HG02642 (cell line): ENCODE results near the gene MIER1.
"Not testable (repeated sequence)": the region's sequence is repeated elsewhere in the genome, so short reads cannot be mapped to it uniquely, and the experiment has no call there.

Experiments used
- ATAC-seq: cut with Tn5 transposase; IDR thresholded peaks from one replicate; pipeline ENCODE4 v1.9.1; 2021; ENCODE audit warnings: mild to moderate bottlenecking; ENCODE audit not compliant: unreplicated experiment, poor library complexity

MIER1 gene

DNA sequence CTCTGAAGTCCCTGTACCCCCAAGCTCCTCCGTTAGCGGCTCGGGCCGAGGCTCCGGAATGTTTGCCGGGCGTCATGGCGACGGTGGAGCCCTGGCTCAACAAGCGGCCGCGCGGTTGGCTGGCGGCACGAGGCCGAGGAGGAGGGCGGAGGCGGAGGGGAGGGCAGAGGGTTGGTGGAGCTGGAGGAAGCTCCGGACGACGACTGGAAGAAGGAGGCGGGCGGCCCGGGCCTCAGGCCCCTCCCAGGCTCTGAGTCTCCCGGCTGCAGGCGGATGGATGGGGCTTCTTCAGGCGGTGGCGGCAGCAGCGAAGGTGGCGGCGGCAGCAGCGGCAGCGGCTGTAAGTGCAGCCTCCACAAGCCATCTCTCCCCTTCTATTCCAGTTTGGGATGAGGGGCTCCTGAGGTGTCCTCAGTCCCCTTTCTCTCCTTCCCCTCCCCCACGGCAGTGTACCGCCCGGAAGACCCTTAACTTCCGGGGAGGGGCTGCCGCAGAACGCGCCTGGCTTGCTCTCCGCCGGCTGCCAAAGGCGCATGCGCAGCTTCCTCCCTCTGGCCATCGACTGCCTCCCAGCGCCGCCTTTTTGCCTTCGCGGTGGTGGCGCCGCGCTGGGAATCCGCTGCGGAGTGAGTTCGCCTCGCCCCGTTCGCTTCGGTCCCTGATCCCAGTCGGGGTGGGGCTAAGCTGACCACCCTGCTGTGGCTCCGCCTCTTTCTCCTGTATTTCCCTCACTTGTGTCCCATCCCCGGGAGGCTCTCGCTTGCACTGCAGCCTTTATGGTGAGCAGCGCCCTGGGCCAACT is at the start of gene MIER1, which contains the start of gene DNAI4:
Gene MIER1, plus strand, starts transcription at position 235 of the 802 bp plus-strand sequence. Its CDS starts 39 bp downstream, at position 274.
Gene DNAI4, minus strand, starts transcription at position 101 of the 802 bp plus-strand sequence. Its CDS starts 25 bp downstream, at position 76.
- ATAC-seq: peak; percentile 97

DNA sequence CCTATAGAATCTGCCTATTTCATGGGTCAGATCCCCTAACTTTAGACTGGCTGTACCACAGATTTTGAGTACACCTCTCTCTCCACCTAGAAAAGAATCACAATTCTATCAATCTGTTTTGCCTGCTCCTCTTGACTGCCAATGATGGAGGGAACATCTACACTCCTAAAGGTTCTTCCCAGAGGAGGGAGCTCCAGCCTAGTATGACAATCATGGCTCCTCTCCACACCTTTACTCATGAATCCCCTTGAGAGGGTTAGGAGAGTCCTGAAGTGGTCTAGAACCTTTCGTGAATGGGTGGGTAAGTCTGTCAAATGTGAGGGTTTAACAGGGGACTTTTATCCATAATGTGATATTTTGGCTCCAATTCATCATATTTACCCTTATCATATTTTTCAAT is 48.1 kb upstream of the MIER1 start:
- no peak for ATAC-seq

DNA sequence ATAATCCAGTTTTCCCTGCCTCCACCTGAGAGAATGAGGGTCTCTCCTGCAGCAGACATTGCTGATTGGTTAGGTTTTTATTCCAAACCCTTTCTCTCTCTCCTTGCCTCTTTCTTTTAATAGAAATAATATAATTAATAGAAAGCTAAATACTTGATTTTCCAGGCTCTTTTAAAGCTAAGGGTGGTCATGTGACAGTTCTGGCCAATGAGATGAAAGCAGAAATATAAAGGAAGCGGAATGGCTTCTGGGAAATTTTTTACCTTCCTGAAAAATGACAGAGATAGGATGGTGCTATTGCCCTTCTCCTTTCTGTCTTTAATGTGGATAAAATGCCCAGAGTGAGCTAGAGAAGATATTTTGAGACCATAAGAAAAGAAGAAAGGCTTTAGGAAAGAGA is 35.8 kb upstream of the MIER1 start:
- no peak for ATAC-seq

DNA sequence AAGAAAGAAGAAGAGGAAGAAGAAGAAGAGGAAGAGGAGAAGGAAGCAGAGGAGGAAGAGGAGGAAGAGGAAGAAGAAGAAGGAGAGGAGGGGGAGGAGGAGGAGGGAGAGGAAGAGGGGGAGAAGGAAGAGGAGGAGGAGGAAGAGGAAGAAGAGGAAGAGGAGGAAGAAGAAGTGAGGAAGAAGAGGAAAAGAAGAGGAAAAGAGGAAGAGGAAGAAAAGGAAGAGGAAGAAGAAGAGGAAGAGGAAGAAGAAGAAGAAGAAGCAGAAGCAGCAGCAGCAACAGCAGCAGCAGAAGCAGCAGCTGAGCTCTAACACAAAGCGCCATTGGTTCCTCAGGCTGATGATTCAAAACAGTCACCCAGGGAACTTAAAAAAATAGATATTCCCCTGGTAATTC is 34.2 kb upstream of the MIER1 start:
- no peak for ATAC-seq

DNA sequence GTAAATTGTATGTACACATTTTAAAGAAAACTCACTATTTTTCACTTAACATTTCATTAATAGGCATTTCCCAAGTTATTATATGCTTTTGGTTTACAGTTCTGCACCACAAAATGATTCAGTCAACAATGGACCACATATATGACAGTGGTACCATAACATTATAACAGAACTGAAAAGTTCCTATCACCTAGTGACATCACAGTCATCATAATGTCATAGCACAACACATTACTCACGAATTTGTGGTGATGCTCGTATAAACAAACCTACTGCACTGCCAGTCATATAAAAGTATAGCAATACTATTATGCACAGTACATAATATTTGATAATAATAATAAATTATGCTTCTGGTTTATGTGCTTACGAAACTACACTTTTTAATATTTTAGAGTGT is 31.1 kb upstream of the MIER1 start:
- ATAC-seq: no peak

DNA sequence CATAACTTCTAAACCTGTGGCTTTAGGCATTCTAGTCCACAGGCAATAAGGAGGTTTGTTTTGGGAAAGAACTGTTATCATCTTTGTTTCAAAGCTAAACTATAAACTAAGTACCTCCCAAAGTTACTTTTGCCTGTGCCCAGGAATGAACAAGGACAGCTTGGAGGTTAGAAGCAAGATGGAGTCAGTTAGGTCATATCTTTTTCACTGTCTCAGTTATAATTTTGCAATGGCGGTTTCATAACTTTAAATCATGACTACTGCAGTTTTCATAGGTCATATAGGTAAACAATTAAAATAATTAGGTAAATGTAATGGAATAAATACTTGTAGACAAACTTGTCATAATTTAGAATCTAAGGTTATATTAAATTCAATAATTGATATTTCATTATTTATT is 9.6 kb upstream of the MIER1 start:
- not testable (repeated sequence) for ATAC-seq

DNA sequence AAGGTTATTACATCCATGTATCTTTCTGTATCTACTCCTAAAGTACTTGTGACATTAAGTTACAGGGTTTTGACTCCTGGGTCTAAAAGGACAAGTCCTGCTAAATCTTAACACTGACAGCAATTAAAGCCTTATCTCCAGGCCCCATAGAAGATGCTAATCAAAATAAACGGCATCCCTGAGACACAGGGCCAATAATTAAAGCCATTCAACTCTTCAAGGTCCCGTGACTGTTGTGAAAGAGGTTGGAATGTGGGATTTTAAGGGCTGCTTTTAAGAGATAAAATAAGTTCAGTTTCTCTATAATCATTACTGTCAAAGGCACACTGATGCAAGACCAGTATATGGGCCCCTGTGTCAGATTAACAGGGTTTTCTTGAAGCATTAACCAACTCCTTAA is 8.5 kb upstream of the MIER1 start:
- no peak for ATAC-seq

DNA sequence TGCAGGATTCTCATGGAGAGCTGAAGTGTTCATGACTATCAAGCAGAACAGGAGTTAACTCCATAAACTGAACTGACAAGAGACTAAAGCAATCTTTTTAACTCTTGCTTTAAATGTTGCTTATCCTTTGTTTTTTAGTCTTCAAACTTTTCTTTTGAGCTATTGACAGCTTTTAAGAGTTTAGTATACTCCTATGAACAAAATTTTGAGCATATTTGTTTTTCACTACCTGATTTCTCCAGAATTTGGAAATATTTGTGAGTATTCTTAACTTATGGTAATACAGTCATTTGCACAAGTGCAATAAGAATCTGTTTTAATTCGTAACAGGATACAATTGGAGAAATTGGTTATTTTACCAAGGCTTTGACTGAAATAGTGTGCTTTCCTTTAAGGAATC is 7.3 kb upstream of the MIER1 start:
- no peak for ATAC-seq

DNA sequence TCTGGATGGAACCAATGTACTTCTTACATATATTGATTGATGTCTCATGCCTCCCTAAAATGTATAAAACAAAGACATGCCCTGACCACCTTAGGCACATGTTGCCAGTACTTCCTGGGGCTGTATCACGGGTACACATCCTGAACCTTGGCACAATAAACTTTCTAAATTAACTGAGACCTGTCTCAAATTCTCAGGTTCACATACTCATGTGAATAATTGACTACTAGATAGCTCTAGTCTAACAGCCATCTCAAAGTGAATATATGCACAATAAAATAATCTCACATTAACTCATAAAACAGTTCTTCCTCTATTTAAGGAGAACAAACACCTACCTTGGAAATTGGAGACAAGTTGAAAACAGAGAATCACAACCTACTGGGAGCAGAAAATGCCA is 5.7 kb upstream of the MIER1 start:
- no peak for ATAC-seq

DNA sequence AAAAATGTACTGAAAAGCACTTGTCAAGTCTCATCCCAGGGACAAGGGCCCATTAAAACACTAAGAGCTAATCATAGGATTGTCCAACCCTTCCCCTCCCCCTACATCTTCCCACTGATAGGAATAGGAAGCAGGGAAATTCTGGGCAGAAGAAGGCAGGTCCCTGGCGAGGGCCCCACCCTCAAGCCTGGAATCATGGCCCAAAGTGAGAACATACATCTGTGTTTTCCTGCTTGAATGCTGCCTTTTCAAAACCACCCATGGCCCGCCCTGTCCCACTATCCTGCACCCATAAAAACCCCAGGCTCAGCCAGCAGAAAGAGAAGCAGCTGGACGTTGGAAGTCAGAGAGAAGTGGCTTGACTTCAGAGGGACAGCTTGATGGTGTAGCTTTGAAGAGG is 5.0 kb upstream of the MIER1 start:
- ATAC-seq: no peak

DNA sequence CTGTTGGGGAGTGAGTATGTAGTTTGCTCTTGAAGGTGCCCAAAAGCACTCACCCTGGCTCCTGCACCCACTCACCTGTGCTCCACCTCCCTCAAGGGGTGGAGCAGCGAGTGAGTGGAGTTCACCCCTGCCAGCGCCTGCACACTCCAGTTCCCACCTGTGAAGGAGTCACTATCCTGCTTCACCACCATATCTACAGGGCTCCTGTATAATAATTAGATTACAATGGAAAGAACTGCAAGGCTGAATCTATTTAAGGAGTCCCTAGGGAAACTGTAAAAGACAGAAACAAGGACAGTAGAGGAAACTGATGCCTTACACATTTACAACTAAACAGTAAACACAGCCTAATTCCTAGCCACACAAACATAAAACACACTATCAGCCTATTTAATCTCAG is 4.2 kb upstream of the MIER1 start:
- ATAC-seq: no peak

DNA sequence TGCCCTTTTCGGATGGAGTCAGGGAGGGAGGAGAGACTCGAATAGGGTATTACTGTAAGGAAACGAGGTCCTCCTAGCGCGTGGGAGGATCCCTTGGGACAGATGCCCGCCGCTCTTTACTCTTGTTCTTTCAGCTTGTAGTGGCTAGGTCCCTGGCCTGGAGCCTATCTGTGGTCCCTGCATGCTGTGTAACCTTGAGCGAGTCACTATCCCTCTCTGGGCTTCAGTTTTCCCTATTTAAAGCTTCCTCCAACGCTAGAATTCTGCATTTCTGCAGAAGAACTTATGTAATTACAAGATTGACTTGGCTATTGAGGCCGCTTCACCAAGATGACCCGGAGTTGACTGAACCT is 744 bp downstream of the MIER1 start:
- ATAC-seq: no peak

DNA sequence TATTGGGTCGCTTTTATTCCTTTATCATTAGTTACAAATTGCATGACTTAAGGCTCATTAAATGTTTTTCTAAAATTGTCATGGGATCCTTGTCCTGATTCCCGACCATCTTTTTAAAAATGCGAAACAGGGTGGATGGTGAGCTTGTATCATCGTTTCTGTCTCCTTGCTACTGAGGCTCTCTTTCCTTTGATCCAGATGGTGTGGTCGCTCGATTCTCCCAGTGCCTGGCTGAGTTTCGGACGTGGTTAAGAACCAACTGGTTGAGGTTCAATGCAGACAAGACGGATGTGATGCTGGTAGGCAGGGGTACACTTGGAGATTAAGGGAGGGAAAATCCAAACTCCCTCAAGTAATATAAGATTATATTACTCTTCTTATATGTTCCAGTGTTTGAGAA is 1.2 kb downstream of the MIER1 start:
- no peak for ATAC-seq

DNA sequence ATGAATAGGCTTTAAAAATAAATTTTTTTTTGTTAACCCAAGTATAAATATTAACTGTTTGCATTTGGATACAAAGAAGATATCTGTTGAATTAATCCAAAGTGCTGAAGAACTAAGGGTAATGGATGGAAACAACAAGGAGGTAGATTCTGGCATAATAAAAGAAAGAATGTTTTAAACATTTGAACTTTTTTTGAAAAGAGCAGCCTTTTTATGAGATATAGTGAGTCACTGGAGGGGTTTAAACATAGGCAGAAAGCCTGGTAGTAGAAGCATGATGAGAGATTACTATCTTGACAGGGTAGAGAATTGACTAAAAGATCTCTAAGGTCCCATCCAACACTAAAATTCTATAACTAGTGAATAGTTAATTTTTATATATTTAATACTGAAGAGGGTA is 2.7 kb downstream of the MIER1 start:
- ATAC-seq: no peak

DNA sequence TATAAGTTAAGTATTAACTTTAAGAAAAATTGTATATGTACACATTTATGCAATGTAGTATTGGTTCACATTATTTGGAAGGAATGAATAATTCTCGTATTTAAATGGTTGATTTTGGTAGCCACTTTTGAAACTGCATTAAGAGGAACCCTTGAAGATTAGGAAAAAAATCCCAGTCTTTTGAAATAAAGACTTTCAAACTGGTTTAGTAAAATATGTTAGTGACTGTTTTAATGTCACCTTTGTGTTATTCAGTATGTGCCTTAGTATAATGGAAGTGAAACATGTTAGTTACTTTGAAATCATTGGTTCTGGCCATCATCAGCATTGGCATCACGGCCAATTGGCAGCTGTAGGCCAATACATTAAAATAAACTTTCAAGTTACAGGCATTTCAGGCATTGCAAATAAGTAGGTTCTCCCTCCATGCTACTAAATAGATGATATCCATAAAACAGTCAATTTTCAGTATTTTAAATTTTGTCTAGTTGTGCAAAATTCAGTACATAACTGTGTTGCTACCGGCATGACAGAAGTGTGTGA is 4.4 kb downstream of the MIER1 start:
- no peak for ATAC-seq

DNA sequence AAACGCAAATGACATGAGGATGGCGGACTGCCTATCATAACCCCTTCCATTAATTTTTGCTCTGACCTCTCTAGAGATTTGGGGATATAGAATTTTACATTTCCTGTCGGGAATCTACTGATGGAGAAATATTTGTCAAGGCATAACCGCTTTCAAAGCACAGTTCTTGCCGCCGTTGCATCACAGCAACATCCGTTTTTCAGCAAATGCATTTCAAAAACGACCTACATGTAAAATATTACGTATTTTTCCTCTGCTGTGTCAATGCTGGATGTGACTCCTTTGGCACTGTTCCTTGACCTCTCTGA is 4.9 kb downstream of the MIER1 start:
- no peak for ATAC-seq

DNA sequence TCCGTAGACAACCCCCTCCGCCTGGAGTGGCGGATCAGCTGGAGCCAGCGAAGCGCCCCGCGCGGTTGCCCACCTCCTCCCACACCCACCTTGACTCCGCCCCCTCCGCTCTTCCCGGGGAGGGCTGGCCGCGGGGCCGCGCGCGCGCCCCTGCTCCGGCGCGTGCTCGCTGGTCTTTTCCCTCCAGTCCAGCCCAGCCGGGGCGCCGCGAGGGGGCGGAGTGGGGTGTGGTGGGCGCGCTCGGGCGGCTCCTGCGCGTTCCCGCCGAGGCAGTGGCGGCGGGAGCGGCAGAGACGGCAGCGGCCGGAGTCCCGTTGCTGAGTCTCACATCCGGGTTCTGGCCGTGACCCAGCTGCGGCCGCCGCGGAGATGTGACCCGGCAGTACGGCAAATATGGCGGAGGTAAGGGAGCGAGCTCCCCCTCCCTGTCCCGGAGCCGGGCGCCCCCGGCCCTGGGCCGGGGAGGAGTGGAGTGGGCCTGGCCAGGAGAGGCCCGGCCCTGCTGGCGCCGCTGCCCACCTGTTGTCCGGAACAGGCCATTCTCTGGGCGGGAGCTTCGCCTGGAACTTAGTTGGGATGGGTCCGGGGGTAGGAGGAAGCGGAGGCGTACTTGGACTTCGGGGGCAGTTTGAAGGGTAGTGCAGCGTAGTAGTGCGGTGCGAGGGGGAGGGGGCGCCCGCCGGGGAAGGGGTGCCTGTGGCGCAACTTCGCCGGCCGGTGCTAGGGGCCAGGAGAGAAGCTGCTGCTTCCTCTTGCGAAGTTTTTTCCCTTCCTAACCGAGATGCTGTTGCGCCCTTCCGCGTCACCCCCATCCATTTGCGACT is 5.4 kb downstream of the MIER1 start:
- peak; percentile 80 for ATAC-seq

DNA sequence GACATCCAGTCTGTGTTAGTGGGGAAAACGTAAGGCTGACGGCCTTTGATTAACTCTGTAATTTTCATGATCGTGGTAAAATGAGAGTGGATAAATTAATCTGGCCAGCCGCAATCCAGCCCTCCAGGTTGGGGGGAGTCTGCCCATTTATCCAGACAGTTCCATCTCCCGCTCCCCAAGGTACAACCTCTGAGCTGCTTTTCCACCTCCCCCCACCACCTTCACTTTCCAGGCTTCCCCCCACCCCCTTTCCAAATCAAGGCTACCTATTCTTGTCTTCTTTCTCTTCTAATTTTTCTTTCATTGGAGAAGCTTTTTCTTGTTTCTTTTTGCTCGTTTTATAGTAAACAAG is 6.0 kb downstream of the MIER1 start:
- no peak for ATAC-seq

DNA sequence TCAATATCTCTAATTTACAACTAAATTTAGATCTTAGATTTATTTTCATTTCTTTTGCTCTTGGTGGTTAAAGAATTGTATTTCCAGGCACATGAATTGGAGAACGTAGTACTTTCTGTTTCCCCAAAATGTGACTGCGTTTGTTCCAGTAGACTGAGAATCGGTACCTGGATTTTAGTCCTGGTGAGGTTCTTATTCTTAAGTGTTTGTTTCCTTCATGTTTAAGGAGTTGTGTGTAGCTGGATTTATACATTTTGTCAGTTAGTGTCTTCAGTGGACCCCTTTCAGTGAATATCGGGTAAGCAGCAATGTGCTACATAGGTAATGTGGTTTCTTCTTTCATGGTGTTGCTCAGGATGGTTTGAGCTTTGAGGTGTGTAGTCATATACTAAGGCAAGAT is 6.8 kb downstream of the MIER1 start:
- no peak for ATAC-seq

DNA sequence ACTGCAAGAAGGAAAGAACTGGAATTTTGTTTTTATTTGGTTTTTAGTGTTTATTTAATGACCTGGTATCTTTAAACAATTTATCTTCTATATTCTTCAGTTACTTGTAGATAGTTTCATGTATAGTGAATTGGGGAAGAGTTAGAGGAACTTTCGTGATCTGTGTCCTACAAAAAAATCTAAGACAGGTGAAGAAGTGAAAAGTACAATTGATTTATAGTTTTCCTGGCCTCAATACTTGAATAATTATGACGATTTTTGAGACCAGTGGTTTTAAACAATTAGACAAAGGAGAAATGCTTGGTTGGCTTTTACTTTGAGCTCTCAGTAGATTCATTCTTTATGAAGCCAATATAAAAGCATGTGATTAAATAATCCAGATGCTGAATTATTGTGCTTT is 7.5 kb downstream of the MIER1 start:
- ATAC-seq: no peak

DNA sequence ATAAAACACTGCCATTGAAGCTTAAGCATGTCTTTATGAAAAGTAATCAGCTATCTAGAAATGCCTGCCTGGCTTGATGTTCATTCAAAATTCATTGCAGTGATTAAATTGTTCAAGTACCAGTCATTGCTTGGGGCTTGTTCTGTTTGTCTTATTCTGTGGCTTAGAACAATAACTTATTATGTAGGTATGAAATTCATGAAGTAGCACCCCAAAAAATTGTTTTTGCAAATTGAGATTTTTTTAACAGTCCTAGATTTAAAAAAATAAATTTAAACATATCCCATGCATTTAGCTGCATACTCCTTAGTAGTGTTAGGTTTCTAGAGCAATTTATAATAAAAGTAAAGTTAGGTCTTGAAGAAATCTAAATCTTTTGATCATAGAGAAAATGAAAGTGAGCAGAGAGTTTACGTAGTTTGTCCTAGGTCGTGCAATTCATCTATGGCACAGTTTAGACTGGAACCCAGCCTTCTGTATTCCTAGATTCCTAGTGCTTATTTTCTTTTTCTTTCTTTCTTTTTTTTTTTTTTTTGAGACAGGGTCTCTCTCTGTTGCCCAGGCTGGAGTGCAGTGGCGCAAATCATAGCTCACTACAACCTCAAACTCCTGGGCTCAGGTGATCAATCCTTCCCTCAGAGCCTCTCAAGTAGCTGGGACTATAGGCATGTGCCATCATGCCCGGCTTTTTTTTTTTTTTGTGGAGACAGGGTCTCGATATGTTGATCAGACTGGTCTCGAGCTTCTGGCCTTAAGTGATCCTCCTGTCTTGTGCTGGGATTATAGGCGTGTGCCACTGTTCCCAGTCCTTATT is 9.3 kb downstream of the MIER1 start:
- ATAC-seq: no peak
